Right hindlimb (tissue), 1 donor: Measurements from ENCODE around the gene ALG12.

Experiments used
- DNase-seq: peaks from one replicate; pipeline ENCODE4 v3.0.0-alpha.2; 2018

Gene ALG12

DNA sequence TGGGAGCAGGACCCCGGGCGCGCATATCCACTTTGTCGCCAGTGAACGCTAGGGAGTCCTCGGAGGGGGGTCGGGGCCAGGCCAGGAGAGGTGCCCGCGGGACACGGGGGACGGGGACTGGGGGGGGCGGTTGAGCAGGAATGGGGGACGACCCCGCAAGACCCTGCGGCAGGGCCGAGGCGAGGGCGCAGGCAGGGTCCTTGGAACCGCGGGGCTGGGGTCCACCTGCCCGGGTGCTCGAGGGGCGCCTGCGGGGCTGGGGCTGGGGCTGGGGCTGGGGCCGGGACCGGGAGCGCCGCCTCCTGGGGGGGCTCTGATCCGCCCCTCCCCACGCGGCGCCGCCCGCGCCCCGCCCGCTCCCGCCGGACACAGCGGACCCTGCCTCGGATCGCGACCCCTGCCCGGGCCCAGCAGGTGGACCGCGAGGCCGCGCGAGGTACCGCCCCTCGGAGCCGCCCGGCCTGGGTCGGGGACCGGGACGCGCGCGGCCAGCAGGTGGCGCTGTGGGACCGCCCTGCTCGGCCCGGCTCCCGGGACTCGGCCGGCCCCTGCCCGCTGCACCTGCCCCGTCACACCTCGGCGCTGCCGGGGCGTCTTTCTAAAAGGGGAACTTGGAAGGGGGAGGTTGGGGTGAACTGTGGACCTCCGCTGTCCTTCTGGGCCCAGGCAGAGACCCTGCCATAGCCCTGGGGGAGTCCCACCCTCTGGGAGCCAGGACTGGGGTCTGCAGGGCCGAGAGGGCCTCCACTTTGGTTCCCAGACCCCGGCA, 11.2 kb upstream of the ALG12 start:
- no peak for DNase-seq

DNA sequence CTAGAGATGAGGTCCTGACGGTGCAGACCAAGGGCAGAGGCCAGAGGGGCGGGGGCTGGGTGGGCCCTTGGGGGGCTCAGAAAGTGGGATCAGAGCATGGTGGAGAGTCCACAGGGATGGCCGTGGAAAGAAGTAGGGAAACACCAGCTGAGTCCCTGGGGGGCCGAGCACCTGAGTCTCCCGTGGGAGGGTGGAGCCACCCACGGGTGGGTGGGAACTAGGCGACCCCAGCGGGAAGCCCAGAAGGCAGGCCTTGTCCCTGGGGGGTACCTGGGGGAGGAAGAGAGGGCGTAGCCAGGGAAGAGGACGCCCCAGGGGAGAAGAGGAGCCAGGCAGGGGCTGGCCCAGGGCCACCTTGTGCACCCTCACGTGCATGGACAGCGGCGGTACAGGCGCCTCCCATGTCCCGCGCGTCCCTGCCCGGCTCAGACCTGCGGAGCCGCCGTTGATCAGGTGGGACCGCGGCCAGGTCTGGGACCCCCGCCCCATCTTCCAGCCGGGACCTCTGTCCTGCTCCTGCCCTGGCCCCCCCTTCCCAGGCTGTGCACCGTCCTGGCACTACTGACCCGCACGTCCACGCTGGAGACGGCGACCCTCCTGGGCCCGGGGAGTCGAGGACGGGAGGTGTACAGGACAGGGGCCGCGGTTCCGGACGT, 10.4 kb upstream of the ALG12 start:
- no peak for DNase-seq

GRCh38 chr22:49928185-49928495, 9.9 kb upstream of the ALG12 start:
- no peak for DNase-seq

DNA sequence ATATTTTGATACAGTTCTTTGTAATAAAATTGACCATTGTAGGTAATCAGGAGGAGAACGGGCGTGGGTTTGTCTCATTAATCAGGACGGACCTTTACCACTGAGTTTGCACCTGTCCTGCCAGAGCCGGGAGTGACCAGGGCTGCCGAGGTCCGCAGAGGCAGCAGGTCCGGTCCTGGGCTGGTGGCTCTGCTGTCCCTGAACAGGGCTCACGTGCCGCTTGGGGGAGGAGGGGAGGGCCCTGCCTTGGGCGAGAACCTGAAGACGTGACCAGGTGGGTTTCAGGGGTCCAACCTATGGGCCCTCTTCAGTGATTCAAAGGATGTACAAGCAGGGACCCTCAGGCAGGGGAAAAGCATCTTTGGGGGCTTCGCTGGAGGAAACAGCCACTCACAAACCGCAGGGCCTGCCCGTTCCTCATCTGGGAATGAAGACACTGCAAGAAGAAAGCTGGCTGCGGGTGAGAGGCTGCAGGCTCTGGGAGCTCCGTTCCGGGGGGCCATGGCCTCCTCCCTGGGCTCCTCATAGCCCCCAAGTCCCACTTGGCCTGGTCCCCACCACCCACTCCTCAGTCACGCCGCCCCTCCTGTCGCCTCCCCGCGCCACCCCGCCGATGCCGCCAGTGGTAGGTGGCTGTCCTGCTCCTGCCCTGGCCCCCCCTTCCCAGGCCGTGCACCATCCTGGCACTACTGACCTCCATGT, 9.4 kb upstream of the ALG12 start:
- DNase-seq: no peak

DNA sequence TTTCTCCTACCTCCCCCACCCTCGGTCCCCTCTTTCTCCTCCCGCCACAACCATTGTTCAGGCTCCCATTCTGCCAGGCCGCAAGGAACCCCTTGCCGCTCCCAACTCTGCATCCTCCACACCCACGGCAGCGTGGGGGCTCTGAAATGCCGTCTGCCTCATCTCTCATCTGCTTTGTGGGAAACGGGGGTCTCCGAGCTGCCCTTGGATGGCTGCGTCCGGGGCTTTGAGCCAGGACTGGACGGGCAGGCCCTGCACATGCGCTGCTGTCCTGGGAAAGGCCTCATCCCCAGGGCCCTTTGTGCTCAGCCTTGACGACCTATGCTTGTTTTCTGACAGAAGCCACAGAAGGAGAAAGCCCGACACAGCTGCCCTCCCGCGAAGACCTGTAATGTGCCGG, 8.7 kb upstream of the ALG12 start:
- DNase-seq: no peak

DNA sequence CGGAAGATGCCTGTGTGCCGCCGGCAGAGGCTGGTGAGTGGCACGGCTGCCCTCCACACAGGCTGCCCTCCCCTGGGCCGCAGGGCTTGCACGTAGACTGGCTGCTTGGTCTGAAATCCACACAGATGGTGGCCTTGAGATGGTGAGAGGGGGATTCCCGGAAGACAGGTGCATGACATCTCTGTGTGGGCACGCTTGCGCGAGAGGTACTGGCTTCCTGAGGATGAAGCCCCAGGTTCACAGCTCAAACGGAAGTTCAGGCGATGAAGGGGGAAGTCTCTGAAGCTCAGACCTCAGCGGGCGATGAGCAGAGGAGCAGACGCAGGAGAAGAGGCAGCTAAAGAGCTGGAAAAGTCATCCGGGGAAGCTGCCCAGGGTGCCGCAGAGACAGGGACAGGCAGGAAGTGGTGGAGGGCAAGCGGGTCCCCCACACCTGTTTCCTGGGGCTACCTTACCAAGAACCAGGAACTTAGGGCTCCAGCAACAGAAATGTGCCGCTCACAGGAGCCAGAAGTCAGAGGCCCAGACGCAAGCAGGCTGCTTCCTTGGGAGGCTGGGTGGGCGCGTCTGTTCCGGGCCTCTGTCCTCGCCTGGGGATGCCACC, 7.4 kb upstream of the ALG12 start:
- DNase-seq: no peak

DNA sequence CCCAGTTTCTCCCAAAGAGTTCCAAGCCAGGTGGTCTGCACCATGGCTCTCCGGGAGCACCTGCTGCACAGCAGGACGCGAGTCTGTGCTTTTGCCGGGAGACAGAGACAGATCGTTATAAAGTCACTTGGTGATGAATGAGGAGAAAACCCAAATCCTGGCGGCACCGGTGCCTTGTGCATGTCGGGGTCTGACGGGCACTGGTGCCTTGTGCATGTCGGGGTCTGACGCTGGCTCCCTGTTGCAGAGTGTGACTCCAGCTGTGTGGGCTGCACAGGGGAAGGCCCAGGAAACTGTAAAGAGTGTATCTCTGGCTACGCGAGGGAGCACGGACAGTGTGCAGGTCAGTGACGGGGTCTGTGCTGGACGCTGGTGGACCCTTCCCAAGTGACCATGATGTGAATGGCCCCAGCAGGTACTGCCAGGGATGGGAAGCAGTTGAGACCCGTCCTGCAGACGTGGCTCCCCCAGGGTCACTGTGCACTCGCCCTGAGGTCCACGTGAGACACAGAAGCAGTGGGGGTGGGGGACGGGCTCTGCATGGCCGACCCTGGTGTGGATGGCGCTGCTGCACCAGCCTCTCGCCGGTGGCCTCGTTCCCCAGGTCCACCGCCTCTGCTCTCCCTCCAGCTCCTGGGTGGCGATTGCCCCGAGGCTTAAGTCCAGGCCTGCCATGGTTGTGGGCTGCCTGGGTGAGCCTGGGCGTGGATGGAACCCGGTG, 6.0 kb upstream of the ALG12 start:
- DNase-seq: no peak

GRCh38 chr22:49923445-49923844, 5.2 kb upstream of the ALG12 start:
- DNase-seq: no peak

DNA sequence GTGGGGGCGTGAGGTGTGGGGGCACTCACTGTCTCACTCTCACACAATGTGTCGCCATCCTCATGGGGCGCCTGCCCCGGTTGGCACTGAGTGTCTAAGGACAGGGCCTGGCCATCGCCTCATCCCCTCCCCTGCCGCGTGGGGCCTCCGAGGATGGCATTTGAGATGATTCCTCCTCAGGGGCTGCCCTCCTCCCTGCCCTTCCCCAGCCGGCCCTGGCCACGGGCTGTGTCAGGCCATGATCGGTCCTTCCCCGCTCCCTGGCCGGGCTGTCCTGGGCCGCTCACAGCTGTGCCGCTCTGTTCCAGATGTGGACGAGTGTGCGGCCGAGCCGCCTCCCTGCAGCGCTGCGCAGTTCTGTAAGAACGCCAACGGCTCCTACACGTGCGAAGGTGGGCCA, 4.7 kb upstream of the ALG12 start:
- DNase-seq: no peak

DNA sequence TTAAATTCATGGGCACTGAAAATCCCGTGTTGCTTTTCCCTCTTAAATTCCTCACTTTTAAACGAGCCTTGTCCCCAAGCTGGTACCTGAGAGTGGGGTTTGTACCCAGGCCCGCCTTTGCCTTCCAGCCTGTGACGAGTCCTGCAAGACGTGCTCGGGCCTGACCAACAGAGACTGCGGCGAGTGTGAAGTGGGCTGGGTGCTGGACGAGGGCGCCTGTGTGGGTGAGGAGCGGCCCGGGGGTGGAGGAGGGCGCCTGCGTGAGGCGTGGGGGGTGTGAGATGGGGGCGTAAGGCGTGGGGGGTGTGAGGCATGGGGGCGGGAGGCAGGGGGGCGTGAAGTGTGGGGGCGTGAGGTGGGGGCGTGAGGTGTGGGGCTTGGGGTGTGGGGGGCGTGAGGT, 4.2 kb upstream of the ALG12 start:
- DNase-seq: no peak

GRCh38 chr22:49921508-49922278, 3.5 kb upstream of the ALG12 start:
- DNase-seq: no peak

DNA sequence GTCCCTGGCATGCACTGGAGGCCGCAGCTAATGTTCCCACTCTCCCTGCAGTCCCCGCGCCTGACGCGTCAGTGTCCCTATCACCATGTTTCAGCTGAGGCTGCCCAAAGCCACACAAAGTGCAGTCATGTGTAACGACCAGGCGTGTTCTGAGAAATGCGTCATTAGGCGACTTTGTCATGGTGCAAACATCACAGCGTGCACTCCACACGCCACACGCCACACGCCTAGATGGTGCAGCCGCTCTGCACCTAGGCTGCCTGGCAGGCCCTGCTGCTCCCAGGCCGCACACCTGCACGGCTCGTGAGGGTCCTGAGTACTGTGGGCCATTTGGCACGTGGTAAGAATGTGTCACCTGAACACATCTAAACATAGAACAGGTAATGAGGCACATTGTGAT, 2.6 kb upstream of the ALG12 start:
- no peak for DNase-seq

- DNase-seq: no peak
Observed at GRCh38 chr22:49918911-49919881, 958 bp upstream of the ALG12 start.

DNA sequence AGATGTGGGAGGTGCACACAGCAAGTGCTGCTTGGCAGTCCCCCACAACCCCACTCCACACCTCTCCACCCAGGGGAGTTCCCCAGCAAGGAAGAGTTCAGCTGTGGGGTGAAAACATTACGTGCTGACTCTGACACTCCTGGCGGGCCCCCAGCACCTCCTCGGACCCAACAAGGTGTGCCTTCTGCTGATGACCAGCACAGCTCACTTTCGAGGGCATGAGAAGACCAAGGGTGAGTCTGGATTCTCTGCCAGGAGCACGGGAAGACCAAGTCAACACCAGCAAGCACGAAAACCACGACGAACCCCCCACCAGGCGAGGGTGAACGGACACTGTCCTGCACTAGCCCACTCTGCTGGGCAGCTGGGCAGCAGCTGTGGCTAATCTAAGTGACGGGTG, 1.4 kb downstream of the ALG12 start:
- peak; percentile 21 for DNase-seq

- peak; percentile 16 for DNase-seq
Observed at GRCh38 chr22:49915610-49916009, 2.6 kb downstream of the ALG12 start.

DNA sequence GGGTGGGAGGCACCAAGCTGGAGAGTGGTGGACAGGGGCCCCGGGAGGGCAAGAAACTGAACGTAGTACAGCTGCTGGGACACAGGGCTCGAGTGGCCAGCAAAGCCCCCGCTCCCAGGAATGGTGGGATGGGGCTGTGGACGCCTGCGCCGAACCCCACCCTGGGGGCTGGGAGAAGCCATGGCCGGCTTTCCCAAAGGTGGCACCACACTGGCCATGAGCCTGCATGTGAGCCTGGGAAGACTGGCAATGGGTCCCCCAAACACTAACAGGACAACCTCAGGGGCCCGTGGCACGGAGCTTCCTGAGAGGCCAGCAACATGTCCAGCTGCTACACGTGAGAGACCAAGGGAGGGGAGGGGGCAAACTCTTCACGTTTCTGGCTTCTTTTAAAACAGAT, 4.0 kb downstream of the ALG12 start:
- no peak for DNase-seq

DNA sequence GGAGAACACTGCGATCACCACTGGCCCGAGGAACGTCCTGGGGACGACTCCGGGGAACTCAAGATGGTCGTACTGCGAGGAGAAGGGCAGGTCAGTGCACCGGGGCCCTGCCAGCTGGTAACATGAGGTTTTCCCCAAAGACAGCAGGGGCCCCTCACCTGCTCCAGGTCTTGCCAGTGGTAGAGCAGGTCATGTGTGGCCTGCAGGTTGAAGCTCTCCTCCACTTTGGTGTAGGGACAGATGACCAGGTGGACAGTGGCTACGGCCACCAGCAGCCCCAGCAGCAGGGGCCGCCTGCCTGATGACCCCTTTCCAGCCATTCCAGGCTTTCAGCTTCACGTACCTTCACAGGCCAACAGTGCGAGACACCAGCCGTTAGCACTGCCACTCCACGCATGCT, 4.8 kb downstream of the ALG12 start:
- DNase-seq: peak; percentile 10

DNA sequence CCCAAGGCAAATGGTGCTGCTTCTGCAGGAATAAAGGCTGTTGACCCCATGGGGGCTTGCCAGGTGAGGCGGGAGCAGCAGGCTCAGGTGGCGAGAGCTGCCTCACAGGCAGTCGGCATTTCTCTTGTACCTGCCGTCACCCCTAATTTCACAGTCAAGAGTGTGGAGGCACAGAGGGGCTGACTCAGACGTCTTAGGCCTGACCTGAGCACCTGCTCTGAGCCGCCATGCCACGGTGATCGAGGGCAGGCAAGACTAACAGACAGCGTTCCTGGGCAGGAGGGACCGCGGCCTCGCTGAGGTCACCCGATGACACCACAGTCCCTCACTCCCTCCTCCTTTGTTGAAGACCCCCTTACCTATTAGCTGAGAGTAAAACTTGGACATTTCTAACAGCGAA, 5.2 kb downstream of the ALG12 start:
- peak; percentile 11 for DNase-seq

GRCh38 chr22:49911881-49912625, 6.2 kb downstream of the ALG12 start:
- peak; percentile 11 for DNase-seq
